Occipital lobe (tissue), 2 donors: ENCODE measurements around the gene PILRB. TPM values are rescaled to one million over a fixed set of nuclear protein-coding genes. Genes with fewer than 3 reads are reported as not detected.
"Not testable (repeated sequence)": the region's sequence is repeated elsewhere in the genome, so short reads cannot be mapped to it uniquely, and the experiment has no call there.

Experiments
- DNase-seq: peaks from one replicate; lab custom pipeline; 2025; lab: John Stamatoyannopoulos, UW
- total RNA-seq: library from RNA; depleted of rRNA; stranded (reverse); fragments of >200 nt; gene quantifications from one replicate; pipeline ENCODE4 v1.2.3, GENCODE V29; 2014

PILRB gene
- 9.5 TPM for total RNA-seq

- DNase-seq, result no peak
Observed at GRCh38 chr7:100358027-100358856, at the start of gene PILRB. Gene PILRB (plus strand): TSS chr7:100358117. CDS start chr7:100358303, 186 bp downstream.

GRCh38 chr7:100318329-100318728 is 39.6 kb upstream of the PILRB start:
- DNase-seq, result not testable (repeated sequence)

GRCh38 chr7:100321648-100322047 is 36.3 kb upstream of the PILRB start:
- not testable (repeated sequence) for DNase-seq

GRCh38 chr7:100324194-100324593 is 33.7 kb upstream of the PILRB start:
- not testable (repeated sequence) for DNase-seq

GRCh38 chr7:100325671-100326070 is 32.2 kb upstream of the PILRB start:
- not testable (repeated sequence) for DNase-seq

GRCh38 chr7:100326914-100327313 is 31.0 kb upstream of the PILRB start:
- DNase-seq, result not testable (repeated sequence)

- peak; percentile 91 for DNase-seq
Observed at GRCh38 chr7:100335566-100336466, 22.1 kb upstream of the PILRB start.

- DNase-seq, result not testable (repeated sequence)
Observed at GRCh38 chr7:100338083-100338696, 19.7 kb upstream of the PILRB start.

GRCh38 chr7:100341286-100341685 is 16.6 kb upstream of the PILRB start:
- not testable (repeated sequence) for DNase-seq

- DNase-seq, result no peak
Observed at GRCh38 chr7:100342765-100343164, 15.2 kb upstream of the PILRB start.

- not testable (repeated sequence) for DNase-seq
Observed at GRCh38 chr7:100344124-100344559, 13.8 kb upstream of the PILRB start.

- not testable (repeated sequence) for DNase-seq
Observed at GRCh38 chr7:100344560-100345287, 13.2 kb upstream of the PILRB start.

GRCh38 chr7:100345288-100345672 is 12.6 kb upstream of the PILRB start:
- DNase-seq, result peak; percentile 71

GRCh38 chr7:100346921-100347320 is 11.0 kb upstream of the PILRB start:
- DNase-seq, result no peak

- DNase-seq, result no peak
Observed at GRCh38 chr7:100348805-100349204, 9.1 kb upstream of the PILRB start.

- no peak for DNase-seq
Observed at GRCh38 chr7:100349757-100350156, 8.2 kb upstream of the PILRB start.

GRCh38 chr7:100351657-100352058 is 6.3 kb upstream of the PILRB start:
- DNase-seq, result no peak

GRCh38 chr7:100352230-100352781 is 5.6 kb upstream of the PILRB start:
- DNase-seq, result not testable (repeated sequence)

GRCh38 chr7:100352984-100353684 is 4.8 kb upstream of the PILRB start:
- DNase-seq, result no peak
